Measurements from ENCODE around the gene CRIM1. TPM values are rescaled to one million over a fixed set of nuclear protein-coding genes. Genes with fewer than 3 reads are reported as not detected.
A peak's percentile ranks its signal among the peaks of the same experiment; 100 is the strongest.
"Not testable (repeated sequence)": the region's sequence is repeated elsewhere in the genome, so short reads cannot be mapped to it uniquely, and the experiment has no call there.

The CRIM1 gene
- total RNA-seq = 100 to 1,000 TPM in 1 of 4 donors, 10 to 100 TPM in 3; 73.7 to 134 (median 80.7) TPM

- DNase-seq = peak; percentile 92
- TF ChIP-seq POLR2A (IDR thresholded peaks at IDR 0.05) (peak; percentile 60), EP300 (IDR thresholded peaks at IDR 0.05; ENCODE audit: low read depth) (no peak), POLR2AphosphoS5 (IDR thresholded peaks at IDR 0.05) (peak; percentile 94 to 96 (median 95)), CTCF (IDR thresholded peaks at IDR 0.05) (no peak)
- intact Hi-C loops (cut with DNase I; ENCODE audit: low total_unique reads) = loop anchor here (10.0 kb wide), 1 partner anchor 99 kb away; no protein-coding TSS in a partner anchor
- Histone ChIP-seq H3K36me3 (no peaks in the 10 kb centered on the region), H3K4me1 (peaks cover 11 to 34% (median 26%) of the 10 kb centered on the region in 4 donors), H3K27ac (peak within 1 kb of the TSS; percentile 94 to 98 (median 96)), H3K27me3 (no peaks in the 10 kb centered on the region), H3K4me3 (peak within 1 kb of the TSS; percentile 70 to 91 (median 84)), H3K9me3 (no peaks in the 10 kb centered on the region)
- in situ Hi-C loops (cut with MboI; ENCODE audit: low pct_ligation_motif_present in 1 of 4, low pct_unique_long_range_greater_than_20kb in 1 of 4, low sequenced_read_pairs in 3 of 4) = loop anchor here (10.0 to 25.0 kb wide), 4 partner anchors 107 to 309 kb away; no protein-coding TSS in a partner anchor
- WGBS, 2 donors (ENCODE audit: low coverage in 1 of 2) = 2% methylated on average over 64 of the region's 82 CpGs; no CpG with 5 or more reads in 1 of the 2 donors
These were observed at the start of gene CRIM1 for GRCh38 chr2:36355151-36355889. Gene CRIM1 (plus strand): TSS chr2:36355778. CDS start chr2:36356293, 515 bp downstream.

GRCh38 chr2:36307441-36307840, 48.1 kb upstream of the CRIM1 start:
- no peaks in the 10 kb centered on the region for H3K36me3 ChIP-seq
- no peak overlapping the region for H3K4me3 ChIP-seq
- DNase-seq = no peak
- whole genome bisulfite sequencing, 2 donors (ENCODE audit: low coverage in 1 of 2) = 76 to 82% methylated on average over 2 to 3 of the region's 3 CpGs
- TF ChIP-seq CTCF (IDR thresholded peaks at IDR 0.05) (no peak), POLR2A (IDR thresholded peaks at IDR 0.05) (no peak), EP300 (IDR thresholded peaks at IDR 0.05; ENCODE audit: low read depth) (no peak), POLR2AphosphoS5 (IDR thresholded peaks at IDR 0.05) (no peak)
- H3K9me3 ChIP-seq = no peaks in the 10 kb centered on the region
- intact Hi-C loops (cut with DNase I; ENCODE audit: low total_unique reads) = no loop called here
- no peaks in the 10 kb centered on the region for H3K4me1 ChIP-seq
- no peak overlapping the region for H3K27ac ChIP-seq
- no peaks in the 10 kb centered on the region for H3K27me3 ChIP-seq
- in situ Hi-C loops (cut with MboI; ENCODE audit: low pct_ligation_motif_present in 1 of 4, low pct_unique_long_range_greater_than_20kb in 1 of 4, low sequenced_read_pairs in 3 of 4) = no loop called here

GRCh38 chr2:36310444-36310843, 45.1 kb upstream of the CRIM1 start:
- H3K27me3 ChIP-seq; DNase-seq; H3K9me3 ChIP-seq; intact Hi-C loops (cut with DNase I; ENCODE audit: low total_unique reads); H3K27ac ChIP-seq; H3K4me1 ChIP-seq; in situ Hi-C loops (cut with MboI; ENCODE audit: low pct_ligation_motif_present in 1 of 4, low pct_unique_long_range_greater_than_20kb in 1 of 4, low sequenced_read_pairs in 3 of 4); H3K4me3 ChIP-seq; H3K36me3 ChIP-seq: not testable (repeated sequence)
- WGBS, 2 donors (ENCODE audit: low coverage in 1 of 2) = 70 to 90% methylated on average over 1 of the region's 1 CpG

- Histone ChIP-seq H3K27me3 (no peaks in the 10 kb centered on the region), H3K27ac (no peak overlapping the region), H3K36me3 (no peaks in the 10 kb centered on the region), H3K4me3 (no peak overlapping the region), H3K4me1 (no peaks in the 10 kb centered on the region), H3K9me3 (no peaks in the 10 kb centered on the region)
- no peak for TF ChIP-seq POLR2AphosphoS5 (IDR thresholded peaks at IDR 0.05)
- TF ChIP-seq POLR2A (IDR thresholded peaks at IDR 0.05) = no peak
- no peak for TF ChIP-seq CTCF (IDR thresholded peaks at IDR 0.05)
- TF ChIP-seq EP300 (IDR thresholded peaks at IDR 0.05; ENCODE audit: low read depth) = no peak
- no peak for DNase-seq
- intact Hi-C loops (cut with DNase I; ENCODE audit: low total_unique reads) (no loop called here), in situ Hi-C loops (cut with MboI; ENCODE audit: low pct_ligation_motif_present in 1 of 4, low pct_unique_long_range_greater_than_20kb in 1 of 4, low sequenced_read_pairs in 3 of 4) (no loop called here)
- WGBS, 2 donors (ENCODE audit: low coverage in 1 of 2) = 89 to 90% methylated on average over 1 of the region's 1 CpG
These were observed 37.0 kb upstream of the CRIM1 start for GRCh38 chr2:36318547-36318946.
